OCI-LY7 (cell line): Measurements from ENCODE around the gene CSH1.

Source experiments
- CTCF ChIP-seq: fragments of 200-600 bp; sonication (generic); conservative IDR thresholded peaks from 2 replicates; pipeline ENCODE4 v1.5.1; 2014; ENCODE audit warnings: mild to moderate bottlenecking, antibody characterized with exemption, low read length, moderate library complexity, mixed read lengths
- EZH2phosphoT487 ChIP-seq: fragments of 200-600 bp; sonication (generic); IDR thresholded peaks from 2 replicates; pipeline ENCODE4 v1.6.1; 2018; ENCODE audit warnings: low read depth, borderline replicate concordance, mild to moderate bottlenecking, mixed run types, antibody characterized with exemption, low read length, moderate library complexity, mixed read lengths

GRCh38 chr17:63933598-63933997, 37.2 kb upstream of the CSH1 start:
- TF ChIP-seq CTCF (no peak), EZH2phosphoT487 (no peak)
